Neuronal stem cell (in vitro differentiated cells): ENCODE measurements around the gene NINJ2.

Experiments used
- DNase-seq: peaks from one replicate; pipeline ENCODE4 v3.0.0-alpha.2; 2013; ENCODE audit warnings: low spot score
- H2AFZ ChIP-seq: one replicate; pipeline ENCODE4 v1.6.1; 2013; ENCODE audit warnings: mild to moderate bottlenecking, low read length, inconsistent platforms
- H2AK5ac ChIP-seq: 2 replicates; pipeline ENCODE4 v1.6.1; 2013; ENCODE audit warnings: low read depth, mild to moderate bottlenecking, inconsistent platforms, low read length, moderate library complexity, mixed read lengths
- H2BK120ac ChIP-seq: 2 replicates; pipeline ENCODE4 v1.6.1; 2013; ENCODE audit warnings: low read depth, mild to moderate bottlenecking, inconsistent platforms, low read length, moderate library complexity, mixed read lengths
- H2BK12ac ChIP-seq: one replicate; pipeline ENCODE4 v1.6.1; 2013; ENCODE audit warnings: low read length, inconsistent platforms
- H2BK15ac ChIP-seq: 2 replicates; pipeline ENCODE4 v1.6.1; 2013; ENCODE audit warnings: mild to moderate bottlenecking, low read length, inconsistent platforms, mixed read lengths
- H2BK5ac ChIP-seq: one replicate; pipeline ENCODE4 v1.6.1; 2013; ENCODE audit warnings: inconsistent platforms, mild to moderate bottlenecking, low read length, moderate library complexity
- H3K14ac ChIP-seq: one replicate; pipeline ENCODE4 v1.6.1; 2013; ENCODE audit warnings: low read length, inconsistent platforms
- H3K18ac ChIP-seq: 2 replicates; pipeline ENCODE4 v1.6.1; 2013; ENCODE audit warnings: low read length, inconsistent platforms
- H3K23ac ChIP-seq: 2 replicates; pipeline ENCODE4 v1.6.1; 2013; ENCODE audit warnings: low read depth, mild to moderate bottlenecking, mixed read lengths, low read length, inconsistent platforms; ENCODE audit not compliant: poor library complexity
- H3K27ac ChIP-seq: replicated peaks from 3 replicates; pipeline ENCODE4 v1.5.1; 2013; ENCODE audit warnings: low read length, inconsistent platforms
- H3K27me3 ChIP-seq, 3 experiments: 2 replicates each; pipeline ENCODE4 v1.6.1; 2013; ENCODE audit warnings: low read length in 3 of 3, mild to moderate bottlenecking in 2 of 3, inconsistent platforms in 1 of 3, low read depth in 1 of 3, mixed read lengths in 1 of 3, moderate library complexity in 1 of 3; ENCODE audit not compliant: control insufficient read depth in 3 of 3, insufficient read depth in 3 of 3
- H3K36me3 ChIP-seq, 2 donors: replicated peaks in 1 of 2; 2 replicates each; pipeline ENCODE4 v1.6.1; 2013; ENCODE audit warnings: low read length in 2 of 2; ENCODE audit not compliant: control insufficient read depth in 2 of 2, insufficient read depth in 2 of 2
- H3K4ac ChIP-seq: 2 replicates; pipeline ENCODE4 v1.6.1; 2013; ENCODE audit warnings: inconsistent platforms, mild to moderate bottlenecking, low read length, moderate library complexity
- H3K4me1 ChIP-seq, 2 donors: 1 replicate in 1 of 2; 2 replicates in 1 of 2; pipeline ENCODE4 v1.6.1; 2013; ENCODE audit warnings: low read length in 2 of 2, low read depth in 1 of 2; ENCODE audit not compliant: control insufficient read depth in 2 of 2, insufficient read depth in 1 of 2
- H3K4me2 ChIP-seq: one replicate; pipeline ENCODE4 v1.6.1; 2013; ENCODE audit warnings: mild to moderate bottlenecking, low read length, inconsistent platforms; ENCODE audit not compliant: insufficient read depth, poor library complexity, severe bottlenecking
- H3K4me3 ChIP-seq, 2 donors: 2 replicates each; pipeline ENCODE4 v1.5.1; 2013; ENCODE audit warnings: low read length in 2 of 2, mild to moderate bottlenecking in 2 of 2, inconsistent platforms in 1 of 2, moderate library complexity in 1 of 2
- H3K79me1 ChIP-seq: one replicate; pipeline ENCODE4 v1.6.1; 2013; ENCODE audit warnings: low read depth, mild to moderate bottlenecking, inconsistent platforms, low read length, moderate library complexity
- H3K9ac ChIP-seq: one replicate; pipeline ENCODE4 v1.6.1; 2013; ENCODE audit warnings: mild to moderate bottlenecking, low read depth, low read length, inconsistent platforms; ENCODE audit not compliant: poor library complexity
- H3K9me3 ChIP-seq, 2 donors: replicated peaks in 1 of 2; 2 replicates each; pipeline versions ENCODE3 to v1.6.1; 2013; ENCODE audit warnings: low read length in 2 of 2, mild to moderate bottlenecking in 2 of 2, inconsistent platforms in 1 of 2, low read depth in 1 of 2, mixed read lengths in 1 of 2, moderate library complexity in 1 of 2; ENCODE audit not compliant: control insufficient read depth in 2 of 2, insufficient read depth in 1 of 2
- H4K8ac ChIP-seq: one replicate; pipeline ENCODE4 v1.6.1; 2013; ENCODE audit warnings: low read depth, mild to moderate bottlenecking, inconsistent platforms, low read length, moderate library complexity
- H4K91ac ChIP-seq: one replicate; pipeline ENCODE4 v1.6.1; 2013; ENCODE audit warnings: low read length, low read depth, mild to moderate bottlenecking, inconsistent platforms; ENCODE audit not compliant: poor library complexity
- WGBS, 2 donors: extraction: QIAGEN DNeasy Blood & Tissue Kit; methylation state at CpG; one replicate each; pipeline ENCODE4 v1.1.7; 2013; ENCODE audit warnings: missing lambda C conversion rate in 2 of 2, mixed read lengths in 1 of 2; ENCODE audit not compliant: insufficient read length in 2 of 2, insufficient replicate concordance in 1 of 2; ENCODE audit errors: extremely low coverage in 2 of 2; 5-methylcytosine and 5-hydroxymethylcytosine counted together

NINJ2 gene

DNA sequence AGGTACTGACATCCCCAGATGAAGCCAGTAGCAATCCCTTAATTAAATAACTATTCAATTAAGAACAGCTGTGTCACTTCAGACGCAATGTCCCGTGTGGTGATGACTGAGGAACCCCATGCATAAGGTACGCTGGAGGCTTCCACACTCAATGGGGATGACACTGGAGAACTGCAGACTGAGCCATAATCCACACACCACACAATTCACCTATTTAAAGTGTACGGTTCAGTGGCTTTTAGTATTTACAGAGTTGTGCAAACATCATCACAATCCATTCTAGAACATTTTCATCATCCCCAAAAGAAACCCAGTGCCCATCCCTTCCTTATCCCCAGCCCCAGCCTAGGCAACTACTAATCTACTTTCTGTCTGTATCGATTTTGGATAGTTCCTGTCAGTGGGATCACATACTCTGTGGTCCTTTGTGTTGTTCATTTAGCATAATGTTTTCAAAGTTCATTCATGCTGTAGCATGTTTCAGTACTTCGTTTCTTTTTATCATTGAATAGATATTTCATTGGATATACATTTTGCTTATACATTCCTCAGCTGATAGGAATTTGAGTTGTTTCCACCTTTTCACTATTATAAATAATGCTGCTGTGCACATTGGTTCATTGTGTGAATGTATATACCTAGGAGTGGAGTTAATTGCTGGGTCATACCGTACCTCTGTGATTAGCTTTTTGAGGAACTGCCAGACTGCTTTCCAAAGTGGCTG, 61.1 kb downstream of the NINJ2 start:
- Histone ChIP-seq H3K27me3 (peaks cover 0 to 6% (median 0%) of the 10 kb centered on the region in 3 experiments), H2BK12ac (no peak overlapping the region), H3K9ac (no peak overlapping the region), H3K27ac (no peak overlapping the region), H2BK120ac (no peak overlapping the region), H3K23ac (no peak overlapping the region), H3K36me3 (no peaks in the 10 kb centered on the region), H3K9me3 (no peaks in the 10 kb centered on the region), H3K4me2 (no peak overlapping the region), H2AFZ (no peak overlapping the region), H3K14ac (no peak overlapping the region), H2BK15ac (no peak overlapping the region), H3K4ac (no peak overlapping the region), H2BK5ac (no peak overlapping the region), H3K4me1 (no peaks in the 10 kb centered on the region), H4K8ac (no peak overlapping the region), H4K91ac (no peak overlapping the region), H3K4me3 (no peak overlapping the region), H2AK5ac (no peak overlapping the region), H3K18ac (no peak overlapping the region), H3K79me1 (no peaks in the 10 kb centered on the region)
- no peak for DNase-seq
- WGBS, 2 donors, result no CpG with 5 or more reads among the region's 7 CpGs

DNA sequence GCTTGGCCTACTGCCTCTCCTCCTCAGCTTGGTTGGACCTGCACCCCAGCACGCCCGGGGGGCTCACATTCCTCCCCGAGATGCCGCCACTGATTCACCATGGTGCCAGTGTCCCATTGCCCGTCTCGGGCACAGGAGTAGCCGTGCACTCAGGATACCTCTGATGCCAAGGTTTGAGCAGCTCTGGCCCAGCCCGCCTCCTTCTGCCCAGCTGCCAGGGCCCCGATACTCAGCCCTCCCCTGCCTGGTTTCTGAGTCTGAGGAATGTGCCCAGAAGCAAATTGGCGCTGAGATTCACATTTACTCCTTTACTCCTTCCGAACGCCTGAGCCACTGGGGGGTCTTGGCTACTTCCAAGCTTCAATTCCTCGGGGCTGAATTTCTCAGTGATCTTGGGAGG, 63.5 kb downstream of the NINJ2 start:
- H3K18ac ChIP-seq, result peak overlapping the region; percentile 41
- no peaks in the 10 kb centered on the region for H3K36me3 ChIP-seq
- H3K4me2 ChIP-seq, result no peak overlapping the region
- peaks cover 0 to 7% (median 0%) of the 10 kb centered on the region in 3 experiments for H3K27me3 ChIP-seq
- no peak overlapping the region for H4K8ac ChIP-seq
- no peak for DNase-seq
- H3K79me1 ChIP-seq, result no peaks in the 10 kb centered on the region
- no peak overlapping the region for H2BK12ac ChIP-seq
- H3K4me3 ChIP-seq, result no peak overlapping the region
- WGBS, 2 donors, result no CpG with 5 or more reads among the region's 13 CpGs
- H3K9ac ChIP-seq, result no peak overlapping the region
- H2BK120ac ChIP-seq, result no peak overlapping the region
- no peak overlapping the region for H2BK15ac ChIP-seq
- no peak overlapping the region for H3K23ac ChIP-seq
- H2BK5ac ChIP-seq, result peak overlapping the region; percentile 31
- no peak overlapping the region for H3K14ac ChIP-seq
- H4K91ac ChIP-seq, result no peak overlapping the region
- no peak overlapping the region for H3K27ac ChIP-seq
- H3K4me1 ChIP-seq, result no peaks in the 10 kb centered on the region
- H2AK5ac ChIP-seq, result no peak overlapping the region
- H2AFZ ChIP-seq, result no peak overlapping the region
- H3K9me3 ChIP-seq, result no peaks in the 10 kb centered on the region
- no peak overlapping the region for H3K4ac ChIP-seq

DNA sequence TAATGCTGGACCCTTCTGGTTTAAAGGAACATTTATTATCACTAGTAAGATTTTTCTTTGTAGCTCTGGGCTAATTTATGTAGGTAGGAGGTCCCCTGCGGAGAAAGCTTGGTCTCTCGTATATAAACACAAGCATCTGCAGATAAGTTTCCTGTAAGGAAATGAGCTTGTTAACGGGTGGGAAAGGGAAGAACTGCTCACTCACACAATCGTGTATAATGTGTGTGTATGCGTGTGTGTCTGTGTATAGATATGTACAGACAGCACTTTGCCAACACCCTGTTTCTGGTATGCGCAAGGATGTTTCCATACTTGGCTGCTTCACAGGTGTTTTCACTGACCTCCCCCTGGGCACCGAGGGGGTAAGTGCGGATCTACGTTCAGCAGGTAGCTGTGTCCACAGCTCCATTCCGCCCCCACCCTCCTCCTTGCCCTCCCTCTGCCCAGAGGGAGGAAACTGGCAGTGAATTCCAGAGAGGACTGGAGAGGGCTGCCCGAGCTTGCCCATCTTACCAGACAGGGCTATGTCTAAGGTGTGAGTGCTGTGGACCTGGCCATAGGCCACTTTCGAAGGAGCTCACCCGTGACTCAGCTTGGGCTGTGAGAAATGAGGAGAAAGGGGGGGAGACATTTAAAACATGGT, 65.2 kb downstream of the NINJ2 start:
- H3K14ac ChIP-seq, result no peak overlapping the region
- H3K18ac ChIP-seq, result no peak overlapping the region
- no peaks in the 10 kb centered on the region for H3K79me1 ChIP-seq
- no peak overlapping the region for H3K9ac ChIP-seq
- no peak for DNase-seq
- no peaks in the 10 kb centered on the region for H3K4me1 ChIP-seq
- H2BK120ac ChIP-seq, result no peak overlapping the region
- H3K4me2 ChIP-seq, result no peak overlapping the region
- no peak overlapping the region for H3K27ac ChIP-seq
- H3K36me3 ChIP-seq, result no peaks in the 10 kb centered on the region
- H3K23ac ChIP-seq, result no peak overlapping the region
- no CpG with 5 or more reads among the region's 13 CpGs for WGBS, 2 donors
- H3K4ac ChIP-seq, result no peak overlapping the region
- H3K9me3 ChIP-seq, result no peaks in the 10 kb centered on the region
- no peak overlapping the region for H4K8ac ChIP-seq
- no peak overlapping the region for H2BK5ac ChIP-seq
- H2BK12ac ChIP-seq, result no peak overlapping the region
- H2BK15ac ChIP-seq, result no peak overlapping the region
- no peak overlapping the region for H4K91ac ChIP-seq
- H2AFZ ChIP-seq, result no peak overlapping the region
- H3K4me3 ChIP-seq, result no peak overlapping the region
- no peak overlapping the region for H2AK5ac ChIP-seq
- peaks cover 0 to 11% (median 0%) of the 10 kb centered on the region in 3 experiments for H3K27me3 ChIP-seq

DNA sequence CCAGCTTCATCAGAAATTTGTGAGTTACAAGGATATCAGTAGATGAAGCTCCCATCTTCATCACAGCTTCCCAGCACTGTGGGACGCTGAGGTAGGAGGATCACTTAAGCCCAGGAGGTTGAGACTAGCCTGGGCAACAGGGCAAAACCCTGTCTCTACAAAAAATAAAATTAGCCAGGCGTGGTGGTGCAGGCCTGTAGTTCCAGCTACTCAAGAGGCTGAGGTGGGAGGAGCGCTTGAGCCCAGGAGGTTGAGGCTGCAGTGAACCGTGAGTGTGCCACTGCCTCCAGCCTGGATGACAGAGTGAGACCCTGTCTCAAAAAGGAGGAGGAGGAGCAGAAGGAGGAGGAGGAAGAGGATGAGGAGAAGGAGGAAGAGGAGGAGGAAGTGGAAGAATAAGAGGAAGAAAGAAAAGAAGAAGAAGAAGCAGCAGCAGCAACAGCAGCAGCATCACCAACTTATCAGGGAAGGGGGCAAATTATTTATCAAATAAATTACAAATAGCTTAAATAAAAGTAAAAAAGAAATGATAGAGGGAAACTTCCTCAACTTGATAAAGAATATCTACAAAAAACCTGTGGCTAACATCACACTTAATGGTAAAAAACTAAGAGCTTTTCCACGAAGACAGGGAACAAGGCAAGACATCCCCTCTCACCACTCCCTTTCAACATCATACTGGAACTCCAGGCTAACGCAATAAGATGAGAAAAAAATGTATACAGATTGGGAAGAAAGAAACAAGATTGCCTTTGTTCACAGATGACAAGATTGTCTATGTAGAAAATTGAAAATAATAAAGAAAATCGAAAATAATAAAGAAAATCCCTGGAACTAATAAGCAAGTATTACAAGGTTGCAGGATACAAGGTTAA, 69.6 kb downstream of the NINJ2 start:
- no peaks in the 10 kb centered on the region for H3K79me1 ChIP-seq
- H2AK5ac ChIP-seq, result peak overlapping the region; percentile 52
- H3K9me3 ChIP-seq, result no peaks in the 10 kb centered on the region
- no CpG with 5 or more reads among the region's 7 CpGs for WGBS, 2 donors
- H2BK5ac ChIP-seq, result no peak overlapping the region
- H3K4ac ChIP-seq, result no peak overlapping the region
- no peak overlapping the region for H3K4me2 ChIP-seq
- H3K36me3 ChIP-seq, result no peaks in the 10 kb centered on the region
- H3K4me3 ChIP-seq, result no peak overlapping the region
- peaks cover 0 to 21% (median 0%) of the 10 kb centered on the region in 3 experiments for H3K27me3 ChIP-seq
- H4K91ac ChIP-seq, result no peak overlapping the region
- H2BK12ac ChIP-seq, result no peak overlapping the region
- peaks cover 0 to 2% of the 10 kb centered on the region in 2 donors for H3K4me1 ChIP-seq
- no peak overlapping the region for H3K23ac ChIP-seq
- H4K8ac ChIP-seq, result no peak overlapping the region
- no peak for DNase-seq
- no peak overlapping the region for H3K27ac ChIP-seq
- no peak overlapping the region for H2AFZ ChIP-seq
- H2BK15ac ChIP-seq, result no peak overlapping the region
- no peak overlapping the region for H2BK120ac ChIP-seq
- no peak overlapping the region for H3K14ac ChIP-seq
- H3K9ac ChIP-seq, result peak overlapping the region; percentile 18
- H3K18ac ChIP-seq, result peak overlapping the region; percentile 36
